MV-4-11 (cell line): ENCODE results near the gene LYRM4.

Experiments used
- DNase-seq: peaks from one replicate; lab custom pipeline; 2025; lab: John Stamatoyannopoulos, UW

Gene LYRM4

DNA sequence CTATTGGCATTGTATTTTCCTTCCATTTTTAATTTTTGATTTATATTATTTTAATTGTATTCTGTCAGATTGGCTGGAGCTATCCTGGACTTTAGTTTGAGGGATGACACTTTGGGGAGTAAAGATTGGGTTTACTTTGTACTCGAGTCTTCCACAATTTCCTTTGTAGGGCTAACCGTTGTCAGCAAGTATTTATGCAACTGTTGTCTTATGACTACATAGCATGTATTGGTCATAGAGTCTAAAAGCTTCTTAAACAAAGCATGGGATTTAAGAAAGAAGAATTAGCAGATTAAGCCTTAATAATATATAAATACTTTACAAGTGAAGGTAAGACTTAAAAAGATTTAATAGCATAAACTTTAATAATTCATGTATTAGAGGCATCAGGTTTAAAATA lies 20.2 kb upstream of the LYRM4 start:
- no peak for DNase-seq

DNA sequence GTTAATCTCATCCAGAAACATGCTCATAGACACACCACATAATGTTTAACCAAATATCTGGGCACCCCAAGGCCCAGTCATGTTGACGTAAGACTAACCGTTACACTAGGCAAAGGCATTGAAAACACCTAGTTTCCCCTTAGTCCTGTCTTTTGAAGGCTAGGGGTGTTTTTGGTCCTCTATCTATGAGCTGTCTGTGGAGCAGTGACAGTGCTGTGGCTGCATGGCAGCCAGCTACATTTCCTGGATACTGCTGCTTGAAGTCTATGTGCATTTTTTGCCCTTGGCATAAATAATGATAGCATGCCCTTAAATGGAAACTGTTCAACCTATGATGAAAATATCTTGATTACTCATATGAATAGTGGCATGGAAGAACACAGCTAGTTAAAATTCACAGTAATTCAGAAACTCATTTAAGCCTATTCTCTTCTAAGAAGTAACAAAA lies 19.2 kb upstream of the LYRM4 start:
- DNase-seq, result no peak

DNA sequence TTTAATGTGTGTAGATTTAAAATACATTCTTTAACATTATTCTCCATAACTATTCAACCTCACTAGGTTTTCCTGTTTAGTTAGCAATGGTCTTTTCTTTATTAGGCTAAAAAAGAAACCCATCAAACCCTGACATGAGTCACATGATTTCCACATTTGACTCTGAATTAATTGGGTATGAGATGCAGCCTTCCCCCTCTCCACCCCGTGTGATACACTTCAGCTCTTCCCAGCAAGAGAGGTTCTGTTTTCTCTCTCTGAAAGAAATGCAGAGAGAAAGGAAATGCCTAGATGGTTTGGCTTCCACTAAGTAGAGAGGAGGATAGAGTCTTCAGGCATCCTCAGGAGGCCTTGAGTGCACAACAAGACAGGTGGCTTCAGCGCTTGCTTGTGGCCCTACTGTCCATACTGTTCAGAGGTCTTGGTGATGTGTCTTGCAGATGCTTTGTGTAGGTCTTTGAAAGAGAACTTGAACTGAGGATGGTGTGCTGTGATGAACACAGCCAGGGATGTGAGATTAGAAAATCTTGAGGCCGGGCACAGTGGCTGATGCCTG lies 17.9 kb upstream of the LYRM4 start:
- no peak for DNase-seq

GRCh38 chr6:5278047-5278446 lies 17.3 kb upstream of the LYRM4 start:
- DNase-seq, result peak; percentile 61

DNA sequence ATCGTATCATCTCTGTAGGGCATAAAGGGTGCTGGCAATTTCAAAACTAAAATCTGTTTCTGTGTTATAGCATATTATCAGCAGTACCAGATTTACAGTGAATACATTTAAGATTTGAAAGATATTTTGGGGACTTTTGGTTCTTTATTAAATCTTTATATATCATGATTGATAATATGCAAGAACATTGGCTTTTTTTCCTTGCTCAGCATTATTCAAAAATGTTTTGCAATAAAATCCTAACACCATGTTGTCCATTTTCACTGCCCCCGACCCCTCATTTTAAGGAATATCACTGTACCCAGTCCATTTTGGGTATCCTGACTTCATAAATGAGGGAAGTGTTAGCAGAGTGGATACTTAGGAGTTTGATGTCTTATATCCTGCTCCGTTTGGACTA lies 16.8 kb upstream of the LYRM4 start:
- DNase-seq, result no peak

DNA sequence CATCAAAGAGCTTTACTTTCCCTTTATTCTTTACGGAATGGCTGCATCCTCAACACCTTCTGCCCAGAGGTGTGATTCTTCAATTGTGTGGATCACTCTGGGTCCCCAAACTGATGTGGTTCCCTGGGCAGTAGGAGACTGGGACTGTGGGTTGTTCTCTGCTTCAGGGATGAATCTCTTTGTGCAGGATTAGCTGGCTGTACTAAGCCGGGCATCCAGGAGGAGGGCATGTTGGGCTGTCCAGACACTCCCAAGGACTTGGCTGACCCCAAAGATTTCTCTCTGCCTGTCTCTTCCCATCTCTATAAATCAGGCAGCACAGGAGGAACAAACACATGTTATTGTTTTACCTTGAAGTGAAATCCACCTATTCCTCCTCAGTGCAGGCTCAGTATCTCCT lies 15.8 kb upstream of the LYRM4 start:
- DNase-seq, result no peak

DNA sequence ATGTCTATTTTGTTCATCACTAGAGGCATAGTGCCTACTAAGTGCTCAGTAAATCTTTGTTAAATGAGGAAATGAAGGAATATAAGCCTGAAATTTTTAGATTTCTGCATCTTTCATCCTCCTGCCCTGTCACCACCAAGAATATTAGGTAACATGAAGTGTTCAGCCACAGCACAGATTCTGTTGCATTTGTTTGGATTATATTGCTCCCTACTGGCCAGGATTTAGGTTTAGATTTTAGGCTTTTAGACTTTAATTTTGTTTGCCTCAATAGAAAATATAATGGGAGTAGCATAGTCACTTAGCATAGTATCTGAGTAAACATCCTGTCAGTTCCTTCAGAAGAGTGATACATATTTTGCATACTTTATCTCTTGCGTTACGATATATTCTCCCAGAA lies 14.7 kb upstream of the LYRM4 start:
- no peak for DNase-seq

DNA sequence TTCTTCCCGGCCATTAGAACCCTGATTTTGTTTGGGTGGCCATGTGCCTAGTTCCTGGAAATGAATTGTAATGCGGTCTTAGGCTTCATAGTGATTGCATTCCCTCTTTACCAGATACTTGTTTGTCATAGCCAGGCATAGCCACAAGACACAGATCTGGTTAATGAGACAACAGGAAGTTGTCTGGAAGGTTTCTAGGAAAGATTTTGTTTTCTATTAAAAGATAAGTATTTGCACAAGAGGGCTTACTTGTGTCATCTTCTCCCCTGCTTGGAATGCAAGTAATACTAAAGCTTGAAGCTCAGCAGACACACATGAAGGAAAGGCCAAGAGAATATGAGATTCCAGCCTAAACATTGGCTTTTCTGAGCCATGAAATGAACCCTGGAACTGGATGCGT lies 13.5 kb upstream of the LYRM4 start:
- DNase-seq, result peak; percentile 38

DNA sequence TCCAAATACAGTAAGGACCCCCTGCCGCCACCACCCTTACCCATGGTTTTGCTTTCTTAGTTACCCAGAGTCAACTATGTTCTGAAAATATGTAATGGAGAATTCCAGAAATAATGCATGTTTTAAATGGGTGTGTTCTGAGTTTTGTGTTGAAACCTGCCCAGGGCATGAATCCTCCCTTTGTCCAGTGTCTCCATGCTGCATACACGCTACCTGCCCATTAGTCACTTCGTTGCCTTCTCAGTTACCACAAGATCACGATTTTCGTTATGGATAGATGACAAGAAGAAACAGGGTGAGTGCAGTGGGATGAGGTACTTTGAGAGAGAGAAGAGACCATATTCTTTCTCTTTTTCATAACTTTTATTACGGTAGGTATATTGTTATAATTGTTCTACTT lies 11.2 kb upstream of the LYRM4 start:
- DNase-seq, result no peak

- no peak for DNase-seq
Observed at GRCh38 chr6:5270093-5270680, 9.4 kb upstream of the LYRM4 start.

DNA sequence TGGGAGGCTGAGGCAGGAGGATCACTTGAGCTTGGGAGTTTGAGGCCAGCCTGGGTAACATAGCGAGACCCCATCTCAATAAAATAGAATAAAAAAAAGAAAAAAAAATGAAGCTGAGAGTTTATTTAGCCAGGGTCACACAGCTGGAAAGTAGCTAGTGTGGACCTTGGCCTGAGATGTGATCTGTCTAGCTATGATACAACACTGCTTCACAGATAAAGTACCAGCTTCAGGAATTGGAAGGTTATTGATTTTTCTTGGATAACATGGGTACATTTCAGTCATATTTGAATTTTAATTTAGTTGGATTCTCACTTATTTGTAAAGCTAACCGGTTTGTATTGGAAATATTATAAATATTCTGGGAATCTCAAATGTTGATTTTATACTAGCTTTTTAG lies 5.7 kb upstream of the LYRM4 start:
- no peak for DNase-seq

DNA sequence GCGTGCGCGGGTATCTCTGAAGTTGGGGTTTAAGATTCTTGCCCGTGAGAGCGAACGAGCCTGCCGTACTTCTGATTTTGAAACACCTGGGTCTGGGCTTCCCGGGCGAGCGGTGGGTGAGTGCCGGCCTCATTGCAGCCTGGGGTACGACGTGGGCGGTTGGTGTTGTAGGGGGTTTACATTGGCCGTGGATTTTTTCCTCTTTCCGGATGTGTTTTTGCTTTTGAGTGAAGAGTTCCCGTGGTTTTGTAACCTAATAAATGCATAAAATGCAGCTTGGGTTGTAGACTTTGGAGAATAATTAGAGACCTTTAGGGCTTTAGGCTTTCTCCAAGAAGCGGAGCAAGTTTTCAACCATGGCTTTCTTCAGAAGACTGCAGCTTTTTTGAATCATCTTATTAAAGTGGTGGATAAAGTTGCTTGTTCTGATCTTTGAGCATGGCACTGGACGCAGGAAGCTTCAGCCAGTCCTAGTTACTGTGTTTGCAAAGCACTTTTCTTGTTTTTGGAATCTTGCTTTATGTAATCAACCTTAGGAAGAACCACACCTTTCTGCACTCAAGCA lies 877 bp upstream of the LYRM4 start:
- DNase-seq, result no peak

GRCh38 chr6:5260111-5260620 lies 584 bp downstream of the LYRM4 start:
- DNase-seq, result peak; percentile 45

DNA sequence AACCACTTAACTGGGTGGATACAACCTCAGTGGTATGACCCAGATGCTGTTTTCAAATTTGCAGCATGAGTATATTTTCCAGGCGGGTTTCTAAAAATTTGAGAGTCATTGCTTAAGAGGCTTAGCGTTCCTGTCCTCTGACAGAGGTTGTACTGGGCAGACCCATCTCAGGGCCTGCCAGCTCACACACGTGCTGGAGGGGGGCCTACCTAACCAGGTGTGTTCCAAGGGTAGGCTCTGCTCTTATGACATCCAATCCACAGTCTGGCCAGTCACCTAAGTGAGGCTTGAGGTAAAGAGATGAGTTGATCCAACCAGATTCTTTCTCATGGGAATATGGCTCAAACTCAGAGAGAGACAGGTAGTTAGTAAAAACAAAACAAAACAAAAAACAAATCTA lies 1.3 kb downstream of the LYRM4 start:
- DNase-seq, result no peak

- DNase-seq, result no peak
Observed at GRCh38 chr6:5257400-5257799, 3.4 kb downstream of the LYRM4 start.

GRCh38 chr6:5256952-5257351 lies 3.8 kb downstream of the LYRM4 start:
- no peak for DNase-seq

- no peak for DNase-seq
Observed at GRCh38 chr6:5250911-5251310, 9.8 kb downstream of the LYRM4 start.

DNA sequence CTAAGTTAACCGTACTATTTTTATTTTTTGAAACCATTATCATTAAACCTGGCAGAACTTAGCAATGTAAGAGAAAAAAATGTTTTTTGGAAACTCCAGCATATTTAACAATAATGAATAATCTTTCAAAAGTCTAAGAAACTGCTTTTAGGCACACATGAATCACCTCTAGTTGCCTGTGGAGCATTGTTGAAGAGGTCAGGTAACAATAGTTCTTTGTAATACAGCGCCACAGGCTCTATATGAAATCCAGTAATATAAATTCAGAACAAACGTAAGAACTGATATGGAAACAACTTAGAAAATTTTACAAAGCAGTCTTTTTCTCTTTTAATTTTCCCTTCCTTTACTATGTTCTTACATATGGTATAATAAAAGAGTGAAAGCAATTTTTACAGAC lies 10.3 kb downstream of the LYRM4 start:
- DNase-seq, result no peak

- no peak for DNase-seq
Observed at GRCh38 chr6:5249451-5250122, 11.2 kb downstream of the LYRM4 start.

GRCh38 chr6:5248302-5249098 lies 12.2 kb downstream of the LYRM4 start:
- DNase-seq, result no peak

DNA sequence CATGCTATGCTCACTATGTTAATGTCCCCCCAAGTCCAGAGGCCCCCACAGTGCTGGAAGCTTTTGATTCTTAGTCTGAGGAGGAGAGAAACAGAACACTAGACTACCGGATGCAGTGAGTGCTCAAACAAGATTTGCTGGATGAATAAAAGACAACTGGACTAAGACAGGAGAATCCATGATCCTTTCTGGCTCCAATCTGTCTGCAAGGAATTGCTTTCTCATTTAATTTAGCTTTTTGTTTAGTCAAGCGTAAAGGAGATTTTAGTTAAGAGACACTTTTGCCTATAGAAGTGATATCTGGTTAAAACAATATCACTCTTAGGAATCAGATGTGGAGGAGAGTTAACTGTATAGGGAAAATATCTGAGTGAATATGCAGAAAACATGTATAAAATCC lies 13.5 kb downstream of the LYRM4 start:
- no peak for DNase-seq
